HUDEP-2 (cell line): Measurements from ENCODE around the gene PLXDC1.

Experiments
- DNase-seq, 76 experiments: peaks; one replicate each; lab custom pipeline; 2025; ENCODE audit not compliant: unreplicated experiment in 76 of 76; lab: John Stamatoyannopoulos, UW

PLXDC1 gene

DNA sequence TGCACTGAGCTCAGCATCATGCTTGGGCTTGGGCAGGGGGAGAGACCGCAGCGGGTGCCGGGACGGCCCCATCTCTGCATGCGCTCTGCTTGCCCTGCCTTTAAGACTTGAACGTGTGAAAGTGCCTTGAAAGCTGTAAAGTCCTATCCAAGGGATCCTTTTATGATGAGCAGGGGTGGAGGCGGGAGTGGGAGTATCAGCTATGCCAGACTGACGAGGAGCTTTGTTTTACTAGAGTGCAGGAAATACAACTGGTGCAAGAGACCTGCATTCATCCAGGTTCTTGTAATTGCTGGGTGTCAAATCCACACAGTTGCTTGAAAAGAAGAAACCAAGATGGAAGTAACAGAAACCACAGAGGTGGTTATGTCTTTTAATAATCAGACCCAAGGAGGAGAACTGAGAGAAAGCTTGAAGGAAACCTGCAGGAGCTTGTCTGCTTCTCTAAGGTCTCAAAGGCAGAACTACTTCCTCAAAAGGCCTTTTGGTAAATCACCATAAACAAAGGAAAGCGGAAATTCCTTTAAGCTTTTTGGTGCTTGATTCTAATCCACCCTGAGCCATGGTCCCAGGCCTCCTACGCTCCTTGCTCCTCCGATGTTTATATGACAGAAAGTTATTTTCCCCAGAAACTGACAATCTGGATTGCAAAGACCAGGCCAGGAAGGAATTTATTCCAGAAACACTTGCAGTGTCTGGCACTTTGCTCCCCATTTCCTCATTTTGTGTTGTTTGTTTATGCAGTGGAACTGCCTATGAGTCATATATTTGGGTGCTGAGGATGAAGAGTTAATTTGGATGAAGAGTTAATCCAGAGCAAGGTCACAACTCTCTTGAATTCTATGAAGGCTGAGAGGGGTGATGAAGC is 132.9 kb downstream of the PLXDC1 start:
- no peak for DNase-seq

DNA sequence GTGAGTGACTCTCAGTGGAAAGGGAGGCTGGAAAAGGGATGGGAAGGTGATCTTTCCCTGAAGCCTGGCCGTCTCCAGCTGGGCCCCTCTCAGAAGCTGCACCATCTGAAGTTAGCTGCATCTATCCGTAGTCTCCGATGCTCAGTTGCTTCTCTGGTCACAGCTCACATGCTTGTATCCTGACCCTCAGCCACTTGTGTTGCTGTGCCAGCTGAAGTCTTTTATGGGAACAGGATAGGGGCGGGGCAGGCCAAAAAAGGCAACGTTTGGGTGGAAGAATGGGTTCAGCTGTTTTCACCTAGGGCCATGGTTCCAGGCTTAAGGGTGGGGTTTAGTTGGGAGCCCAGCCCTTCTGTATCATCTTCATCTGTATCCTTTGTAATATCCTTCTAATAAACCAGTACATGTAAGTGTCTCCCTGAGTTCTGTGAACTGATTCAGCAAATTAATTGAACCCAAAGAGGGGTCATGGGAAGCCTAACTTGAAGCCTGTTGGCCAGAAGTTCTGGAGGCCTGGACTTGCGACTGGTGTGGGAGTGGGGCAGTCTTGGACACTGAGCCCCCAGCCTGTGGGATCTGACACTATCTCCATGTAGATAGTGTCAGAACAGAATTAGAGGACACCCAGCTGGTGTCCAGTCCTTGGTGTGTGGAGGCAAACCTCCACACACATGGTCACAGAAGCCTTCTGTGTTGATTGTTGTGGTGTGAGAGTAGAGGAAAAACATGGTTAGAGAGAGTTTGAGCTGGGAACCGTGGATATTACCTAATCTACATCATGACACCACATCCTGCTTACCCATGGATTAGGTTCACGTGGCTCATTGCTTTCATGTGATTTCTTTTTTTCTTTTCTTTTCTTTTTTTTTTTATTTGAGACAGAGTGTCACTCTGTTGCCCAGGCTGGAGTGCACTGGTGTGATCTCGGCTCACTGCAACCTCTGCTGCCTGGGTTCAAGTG is 135.0 kb downstream of the PLXDC1 start:
- DNase-seq, result no peak

DNA sequence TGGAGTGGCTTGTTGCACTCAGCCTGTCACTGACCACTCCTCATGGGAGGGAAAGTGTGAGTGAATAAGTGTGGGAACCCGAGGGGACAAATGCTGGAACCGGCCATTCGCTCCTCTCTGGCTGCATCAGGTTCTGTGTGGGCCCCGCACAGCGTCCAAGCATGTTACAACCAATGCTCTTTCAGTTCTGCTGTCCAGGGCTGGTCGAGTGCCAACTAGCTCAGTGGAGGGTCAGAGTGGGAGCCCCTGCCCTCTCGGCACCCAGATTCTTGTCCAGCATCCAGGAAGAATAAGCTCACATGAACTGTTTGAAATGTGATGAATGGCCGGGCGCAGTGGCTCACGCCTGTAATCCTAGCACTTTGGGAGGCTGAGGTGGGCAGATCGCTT is 135.9 kb downstream of the PLXDC1 start:
- no peak for DNase-seq

DNA sequence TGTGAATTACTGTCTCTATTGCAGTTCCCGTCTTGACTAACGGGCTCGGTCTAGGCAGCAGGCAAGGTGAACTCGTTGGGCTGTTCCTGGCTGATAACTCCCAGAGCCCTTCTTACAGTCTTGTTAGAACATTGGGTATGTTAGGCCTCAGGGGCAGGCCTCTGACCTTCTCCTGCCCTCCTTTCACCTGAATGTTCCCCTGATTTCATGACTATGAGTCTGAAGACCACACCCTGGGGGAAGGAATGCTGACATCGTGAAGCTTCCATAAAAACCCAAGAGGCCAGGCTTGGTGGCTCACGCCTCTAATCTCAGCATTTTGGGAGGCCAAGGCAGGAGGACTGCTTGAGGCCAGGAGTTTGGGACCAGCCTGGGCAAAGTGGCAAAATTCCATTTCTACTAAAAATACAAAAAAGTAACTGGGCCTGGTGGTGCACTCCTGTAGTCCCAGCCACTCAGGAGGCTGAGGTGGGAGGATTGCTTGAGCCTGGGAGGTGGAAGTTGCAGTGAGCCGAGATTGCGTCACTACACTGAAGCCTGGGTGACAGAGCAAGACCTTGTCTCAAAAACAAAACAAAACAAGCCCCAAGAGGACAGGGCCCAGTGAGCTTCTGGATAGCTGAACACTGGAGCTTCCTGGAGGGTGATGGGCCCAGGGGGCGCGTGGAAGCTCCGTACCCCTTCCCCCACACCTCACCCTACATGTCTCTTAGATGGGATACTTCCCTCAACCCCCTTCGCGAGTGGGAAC is 136.5 kb downstream of the PLXDC1 start:
- no peak for DNase-seq

DNA sequence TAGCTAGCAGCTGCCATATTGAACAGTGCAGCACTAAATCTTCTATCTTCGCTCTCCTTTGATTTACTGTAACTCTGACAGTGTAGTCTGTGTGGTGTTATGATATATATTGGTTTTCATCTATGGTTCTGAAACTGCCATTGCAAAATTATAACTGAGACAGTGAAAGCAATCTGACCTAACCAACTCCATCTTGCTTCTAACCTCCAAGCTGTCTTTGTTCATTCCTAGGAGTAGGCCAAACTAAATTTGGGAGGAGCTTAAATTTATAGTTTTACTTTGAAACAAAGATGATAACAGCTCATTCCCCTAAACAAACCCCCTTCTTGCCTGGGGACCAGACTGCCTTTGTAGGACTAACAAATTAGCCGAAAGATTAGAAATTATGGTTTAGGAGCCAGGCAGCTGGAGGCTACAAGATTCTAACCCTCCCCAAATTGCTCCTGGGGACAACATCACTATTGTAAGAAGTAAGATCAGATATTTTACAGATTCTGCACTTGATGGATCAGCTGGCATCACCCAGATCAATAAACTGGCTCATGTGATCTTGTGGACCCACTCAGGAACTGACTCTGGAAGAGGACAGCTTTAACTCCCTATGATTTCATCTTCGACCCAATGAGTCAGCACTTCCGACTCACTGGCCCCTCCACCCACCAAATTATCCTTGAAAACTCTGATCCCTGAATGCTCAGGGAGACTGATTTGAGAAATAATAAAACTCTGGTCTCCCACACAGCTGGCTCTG is 137.2 kb downstream of the PLXDC1 start:
- no peak for DNase-seq
